ENCODE results near the gene DNAJC17. TPM values are rescaled to one million over a fixed set of nuclear protein-coding genes. Genes with fewer than 3 reads are reported as not detected.

Gene DNAJC17
- polyA plus RNA-seq, 3 donors = 15.7 to 31.6 (median 21.5) TPM

DNA sequence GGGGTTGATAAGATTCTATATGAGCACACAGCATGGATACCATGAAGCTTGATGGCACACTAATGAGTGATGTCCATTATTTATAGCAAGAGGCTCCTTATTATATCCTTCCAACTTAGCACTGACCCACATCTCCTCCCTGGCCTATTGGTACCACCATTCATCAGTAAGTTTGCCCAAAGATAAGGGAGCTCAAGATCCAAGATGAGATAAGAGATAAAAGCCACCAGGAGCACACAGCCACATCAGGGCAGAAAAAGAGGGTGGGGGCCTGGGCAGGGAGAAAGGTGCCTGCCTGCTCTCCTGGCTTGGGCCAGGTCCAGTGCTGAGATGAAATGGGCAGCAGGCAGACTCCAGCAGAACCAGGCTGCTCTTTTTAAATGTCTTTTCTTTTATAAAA lies 25.6 kb upstream of the DNAJC17 start:
- no peak overlapping the region for H3K4me3 Mint-ChIP-seq
- H3K4me1 Mint-ChIP-seq = no peaks in the 10 kb centered on the region
- Histone ChIP-seq H3K36me3 (replicated peaks in 1 of 2; ENCODE audit: control insufficient read depth in 1 of 2, insufficient read depth in 2 of 2, low read length in 2 of 2) (no peaks in the 10 kb centered on the region), H2AFZ (ENCODE audit: insufficient read depth, low read depth, low read length, poor library complexity, severe bottlenecking) (no peak overlapping the region), H3K4me1 (ENCODE audit: control insufficient read depth in 1 of 2, insufficient read depth in 2 of 2, low read length in 2 of 2) (no peaks in the 10 kb centered on the region), H3K9ac (ENCODE audit: insufficient read depth, low read length, poor library complexity, severe bottlenecking) (no peak overlapping the region), H4K20me1 (ENCODE audit: insufficient read depth, low read length) (no peaks in the 10 kb centered on the region), H3K27me3 (ENCODE audit: control insufficient read depth in 2 of 2, insufficient read depth in 2 of 2, low read length in 2 of 2) (no peaks in the 10 kb centered on the region), H3K9me3 (replicated peaks in 1 of 2; ENCODE audit: control insufficient read depth in 1 of 2, insufficient read depth in 1 of 2, low read length in 2 of 2) (no peaks in the 10 kb centered on the region), H3K27ac (ENCODE audit: low read depth in 1 of 2, low read length in 2 of 2) (no peak overlapping the region), H3K4me3 (replicated peaks in 1 of 3; ENCODE audit: low read depth in 2 of 3, low read length in 3 of 3) (no peak overlapping the region), H3K4me2 (replicated peaks; ENCODE audit: extremely low read depth, low read length, poor library complexity, severe bottlenecking) (no peak overlapping the region), H3K79me2 (ENCODE audit: insufficient read depth, low read length) (no peaks in the 10 kb centered on the region)
- no peak overlapping the region for H3K27ac Mint-ChIP-seq
- peaks cover 1 to 5% (median 2%) of the 10 kb centered on the region in 3 donors for H3K27me3 Mint-ChIP-seq (ENCODE audit: low read depth in 3 of 3)
- DNase-seq = no peak
- no peaks in the 10 kb centered on the region for H3K36me3 Mint-ChIP-seq
- intact Hi-C loops (cut with micrococcal nuclease) = no loop called here
- peaks cover 0 to 6% (median 0%) of the 10 kb centered on the region in 7 donors for H3K9me3 Mint-ChIP-seq
- no peak for TF ChIP-seq CTCF (IDR thresholded peaks at IDR 0.05)

- Mint-ChIP-seq H3K4me3 (no peak overlapping the region), H3K27ac (no peak overlapping the region), H3K36me3 (no peaks in the 10 kb centered on the region), H3K27me3 (ENCODE audit: low read depth in 3 of 3) (peaks cover 3 to 8% (median 5%) of the 10 kb centered on the region in 3 donors), H3K4me1 (no peaks in the 10 kb centered on the region), H3K9me3 (peaks cover 0 to 6% (median 0%) of the 10 kb centered on the region in 7 donors)
- intact Hi-C loops (cut with micrococcal nuclease) = no loop called here
- 90% methylated on average over 1 of the region's 1 CpG for WGBS (ENCODE audit: insufficient coverage)
- H3K79me2 ChIP-seq (ENCODE audit: insufficient read depth, low read length) = no peaks in the 10 kb centered on the region
- no peaks in the 10 kb centered on the region for H3K27me3 ChIP-seq (ENCODE audit: control insufficient read depth in 2 of 2, insufficient read depth in 2 of 2, low read length in 2 of 2)
- H3K4me2 ChIP-seq (replicated peaks; ENCODE audit: extremely low read depth, low read length, poor library complexity, severe bottlenecking) = no peak overlapping the region
- no peak overlapping the region for H3K27ac ChIP-seq (ENCODE audit: low read depth in 1 of 2, low read length in 2 of 2)
- no peaks in the 10 kb centered on the region for H3K9me3 ChIP-seq (replicated peaks in 1 of 2; ENCODE audit: control insufficient read depth in 1 of 2, insufficient read depth in 1 of 2, low read length in 2 of 2)
- no peaks in the 10 kb centered on the region for H3K4me1 ChIP-seq (ENCODE audit: control insufficient read depth in 1 of 2, insufficient read depth in 2 of 2, low read length in 2 of 2)
- H3K4me3 ChIP-seq (replicated peaks in 1 of 3; ENCODE audit: low read depth in 2 of 3, low read length in 3 of 3) = no peak overlapping the region
- H3K9ac ChIP-seq (ENCODE audit: insufficient read depth, low read length, poor library complexity, severe bottlenecking) = no peak overlapping the region
- no peak overlapping the region for H2AFZ ChIP-seq (ENCODE audit: insufficient read depth, low read depth, low read length, poor library complexity, severe bottlenecking)
- TF ChIP-seq CTCF (IDR thresholded peaks at IDR 0.05) = no peak
- no peaks in the 10 kb centered on the region for H3K36me3 ChIP-seq (replicated peaks in 1 of 2; ENCODE audit: control insufficient read depth in 1 of 2, insufficient read depth in 2 of 2, low read length in 2 of 2)
- DNase-seq = no peak
- no peaks in the 10 kb centered on the region for H4K20me1 ChIP-seq (ENCODE audit: insufficient read depth, low read length)
Observed at GRCh38 chr15:40831861-40832260, 24.6 kb upstream of the DNAJC17 start.

All from CD14-positive monocyte (primary cell).